PFSK-1 (cell line): ENCODE results near the gene AMDHD2.

Experiments
- POLR2AphosphoS5 ChIP-seq: IDR thresholded peaks from 2 replicates; pipeline ENCODE4 v1.6.1; 2012; ENCODE audit warnings: low read depth, mild to moderate bottlenecking, control low read depth, low read length, moderate library complexity
- TF ChIP-seq, protein P1 (sequence below), 2 experiments: IDR thresholded peaks; 2 replicates each; pipeline versions ENCODE4 v1.6.1 to v1.8.0; 2011 to 2012; ENCODE audit warnings: low read depth in 2 of 2, low read length in 2 of 2, control low read depth in 1 of 2, inconsistent platforms in 1 of 2, mild to moderate bottlenecking in 1 of 2, moderate library complexity in 1 of 2; ENCODE audit not compliant: insufficient read depth in 1 of 2

DNA sequence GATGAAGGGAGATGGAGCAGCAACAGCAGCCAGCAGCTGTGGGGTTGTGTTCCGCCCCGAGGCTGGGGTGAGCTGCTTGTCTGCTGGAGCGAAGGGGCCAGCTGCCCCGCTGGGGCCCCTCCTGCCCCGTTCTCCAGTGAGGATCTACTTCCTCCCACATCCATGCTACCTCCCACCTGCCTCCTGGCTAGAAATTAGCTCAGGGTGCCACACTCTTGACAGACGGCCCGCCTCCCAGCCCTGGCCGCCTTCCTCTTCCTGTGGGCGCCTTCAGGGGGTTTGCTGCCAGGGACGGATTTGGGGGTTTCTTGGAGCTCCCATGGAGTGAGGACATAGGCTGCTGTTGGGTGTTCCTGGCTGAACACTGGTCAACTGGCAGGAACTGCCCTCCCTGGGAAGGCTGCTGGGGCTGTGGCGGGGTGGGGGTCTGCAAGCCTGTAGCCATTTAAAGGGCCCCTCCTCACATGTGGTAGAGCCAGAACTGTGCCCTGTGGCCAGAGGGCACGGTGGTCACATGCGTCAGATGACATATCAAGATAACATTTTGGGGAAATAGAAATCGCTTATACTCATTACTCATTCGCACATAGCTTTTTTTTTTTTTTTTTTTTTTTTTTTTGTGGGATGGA is 32.2 kb upstream of the AMDHD2 start:
- TF ChIP-seq POLR2AphosphoS5 = no peak
- TF ChIP-seq, protein P1, sequence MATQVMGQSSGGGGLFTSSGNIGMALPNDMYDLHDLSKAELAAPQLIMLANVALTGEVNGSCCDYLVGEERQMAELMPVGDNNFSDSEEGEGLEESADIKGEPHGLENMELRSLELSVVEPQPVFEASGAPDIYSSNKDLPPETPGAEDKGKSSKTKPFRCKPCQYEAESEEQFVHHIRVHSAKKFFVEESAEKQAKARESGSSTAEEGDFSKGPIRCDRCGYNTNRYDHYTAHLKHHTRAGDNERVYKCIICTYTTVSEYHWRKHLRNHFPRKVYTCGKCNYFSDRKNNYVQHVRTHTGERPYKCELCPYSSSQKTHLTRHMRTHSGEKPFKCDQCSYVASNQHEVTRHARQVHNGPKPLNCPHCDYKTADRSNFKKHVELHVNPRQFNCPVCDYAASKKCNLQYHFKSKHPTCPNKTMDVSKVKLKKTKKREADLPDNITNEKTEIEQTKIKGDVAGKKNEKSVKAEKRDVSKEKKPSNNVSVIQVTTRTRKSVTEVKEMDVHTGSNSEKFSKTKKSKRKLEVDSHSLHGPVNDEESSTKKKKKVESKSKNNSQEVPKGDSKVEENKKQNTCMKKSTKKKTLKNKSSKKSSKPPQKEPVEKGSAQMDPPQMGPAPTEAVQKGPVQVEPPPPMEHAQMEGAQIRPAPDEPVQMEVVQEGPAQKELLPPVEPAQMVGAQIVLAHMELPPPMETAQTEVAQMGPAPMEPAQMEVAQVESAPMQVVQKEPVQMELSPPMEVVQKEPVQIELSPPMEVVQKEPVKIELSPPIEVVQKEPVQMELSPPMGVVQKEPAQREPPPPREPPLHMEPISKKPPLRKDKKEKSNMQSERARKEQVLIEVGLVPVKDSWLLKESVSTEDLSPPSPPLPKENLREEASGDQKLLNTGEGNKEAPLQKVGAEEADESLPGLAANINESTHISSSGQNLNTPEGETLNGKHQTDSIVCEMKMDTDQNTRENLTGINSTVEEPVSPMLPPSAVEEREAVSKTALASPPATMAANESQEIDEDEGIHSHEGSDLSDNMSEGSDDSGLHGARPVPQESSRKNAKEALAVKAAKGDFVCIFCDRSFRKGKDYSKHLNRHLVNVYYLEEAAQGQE (IDR thresholded peaks at IDR 0.05; ENCODE audit: insufficient read depth in 1 of 2, low read depth in 2 of 2, low read length in 2 of 2) = no peak
